Karpas-422 (cell line): ENCODE data around the gene HSPA1L. TPM values are rescaled to one million over a fixed set of nuclear protein-coding genes. Genes with fewer than 3 reads are reported as not detected.
"Not testable (repeated sequence)": the region's sequence is repeated elsewhere in the genome, so short reads cannot be mapped to it uniquely, and the experiment has no call there.

Experiments used
- DNase-seq: peaks from one replicate; pipeline ENCODE4 v3.0.0-alpha.2; 2015
- H2AFZ ChIP-seq: fragments of 200-600 bp; sonication (generic); 2 replicates; pipeline ENCODE4 v1.6.1; 2014; ENCODE audit warnings: antibody characterized with exemption, low read length, mixed read lengths
- H3K27ac ChIP-seq: fragments of 200-600 bp; sonication (generic); 2 replicates; pipeline ENCODE4 v1.5.1; 2014; ENCODE audit warnings: mild to moderate bottlenecking, low read length, moderate library complexity
- H3K27me3 ChIP-seq: fragments of 200-600 bp; sonication (generic); 2 replicates; pipeline ENCODE4 v1.6.1; 2014; ENCODE audit warnings: low read length, mixed read lengths
- H3K36me3 ChIP-seq: fragments of 200-600 bp; sonication (generic); 2 replicates; pipeline ENCODE4 v1.6.1; 2014; ENCODE audit warnings: low read length, mixed read lengths; ENCODE audit not compliant: insufficient read depth
- H3K4me1 ChIP-seq: fragments of 200-600 bp; sonication (generic); 2 replicates; pipeline ENCODE4 v1.6.1; 2014; ENCODE audit warnings: mild to moderate bottlenecking, low read length, mixed read lengths
- H3K4me2 ChIP-seq: fragments of 200-600 bp; sonication (generic); 2 replicates; pipeline ENCODE4 v1.6.1; 2014; ENCODE audit warnings: low read length, low read depth, mild to moderate bottlenecking; ENCODE audit not compliant: poor library complexity, severe bottlenecking
- H3K4me3 ChIP-seq: fragments of 200-600 bp; sonication (generic); 2 replicates; pipeline ENCODE4 v1.5.1; 2014; ENCODE audit warnings: mild to moderate bottlenecking, antibody characterized with exemption, low read length, mixed read lengths
- H3K79me2 ChIP-seq: fragments of 200-600 bp; sonication (generic); 2 replicates; pipeline ENCODE4 v1.6.1; 2014; ENCODE audit warnings: mild to moderate bottlenecking, low read length, mixed read lengths
- H3K9ac ChIP-seq: fragments of 200-600 bp; sonication (generic); 2 replicates; pipeline ENCODE4 v1.6.0; 2014; ENCODE audit warnings: low read length
- H3K9me2 ChIP-seq: fragments of 200-600 bp; sonication (generic), shearing (Covaris generic); replicated peaks from 2 replicates; pipeline ENCODE4 v1.6.0; 2014; ENCODE audit warnings: mild to moderate bottlenecking, low read length, moderate library complexity; ENCODE audit not compliant: insufficient read depth
- H3K9me3 ChIP-seq: fragments of 300-700, 200-600 bp; sonication (generic); 2 replicates; pipeline ENCODE4 v1.6.1; 2014; ENCODE audit warnings: low read length, mixed read lengths
- H4K20me1 ChIP-seq: fragments of 200-600 bp; sonication (generic); 2 replicates; pipeline ENCODE4 v1.6.1; 2014; ENCODE audit warnings: mild to moderate bottlenecking, antibody characterized with exemption, low read length, low read depth; ENCODE audit not compliant: insufficient read depth
- total RNA-seq: library from RNA; depleted of rRNA; stranded (reverse); fragments of >200 nt; shearing (Covaris generic); gene quantifications from 2 replicates; pipeline ENCODE4 v1.2.3, GENCODE V29; 2014; ENCODE audit warnings: low replicate concordance

The HSPA1L gene
- total RNA-seq, 1 experiment from 2014 or later, result not detected

DNA sequence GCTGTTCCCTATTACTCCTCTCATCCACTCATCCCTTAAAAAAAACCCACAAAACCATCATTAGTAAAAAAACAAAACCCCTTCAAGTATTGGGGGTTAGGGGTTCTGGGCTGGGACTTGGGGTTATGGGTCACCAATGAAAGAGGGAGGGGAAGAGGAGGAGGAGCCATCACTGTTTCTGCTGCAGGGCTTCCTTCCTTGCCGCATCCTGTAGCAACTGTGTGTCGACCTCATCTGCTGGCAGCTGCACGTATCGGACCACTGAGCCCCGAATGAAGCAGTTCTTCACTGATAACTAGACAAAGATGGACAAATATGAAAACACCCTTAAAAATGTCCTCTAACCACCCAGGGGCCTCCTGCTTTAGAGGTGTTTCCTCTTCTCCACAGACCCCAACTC, 17.5 kb downstream of the HSPA1L start:
- no peak for DNase-seq
- no peak overlapping the region for H3K27ac ChIP-seq

DNA sequence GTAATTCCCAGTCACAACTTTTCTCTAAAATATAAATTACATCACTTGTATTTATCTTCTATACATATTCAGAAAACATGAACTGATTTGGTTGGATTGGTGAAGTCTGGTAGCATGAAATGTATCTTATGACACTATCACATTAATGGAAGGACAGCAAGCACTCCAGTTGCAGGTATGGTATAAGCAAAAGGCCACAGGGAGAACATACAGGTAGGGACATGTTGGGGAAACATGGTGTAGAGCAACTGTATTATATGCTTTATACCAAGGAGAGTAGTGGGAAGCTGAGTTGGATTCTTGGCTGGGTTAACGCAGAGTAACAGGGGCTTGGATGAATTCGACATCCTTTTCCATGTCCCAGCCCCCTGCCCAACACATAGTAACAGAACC, 18.1 kb downstream of the HSPA1L start:
- Histone ChIP-seq H3K27me3 (no peaks in the 10 kb centered on the region), H3K9me3 (no peaks in the 10 kb centered on the region), H3K27ac (no peak overlapping the region), H3K79me2 (peaks cover 28% of the 10 kb centered on the region), H3K9me2 (no peaks in the 10 kb centered on the region), H3K4me2 (no peak overlapping the region), H3K36me3 (no peaks in the 10 kb centered on the region; the same call in 1 of the 2 replicates), H4K20me1 (no peaks in the 10 kb centered on the region), H2AFZ (no peak overlapping the region), H3K4me3 (no peak overlapping the region), H3K4me1 (peaks cover 22% of the 10 kb centered on the region), H3K9ac (no peak overlapping the region)
- no peak for DNase-seq

More for the DNA sequence above, 17.5 kb downstream of the HSPA1L start:
- Histone ChIP-seq H3K4me3 (no peak overlapping the region), H3K9me2 (no peaks in the 10 kb centered on the region), H3K36me3 (no peaks in the 10 kb centered on the region; the same call in 1 of the 2 replicates), H3K79me2 (peaks cover 27% of the 10 kb centered on the region), H2AFZ (no peak overlapping the region), H3K9ac (no peak overlapping the region), H3K9me3 (no peaks in the 10 kb centered on the region), H4K20me1 (no peaks in the 10 kb centered on the region), H3K4me2 (no peak overlapping the region), H3K4me1 (peaks cover 21% of the 10 kb centered on the region), H3K27me3 (no peaks in the 10 kb centered on the region)

DNA sequence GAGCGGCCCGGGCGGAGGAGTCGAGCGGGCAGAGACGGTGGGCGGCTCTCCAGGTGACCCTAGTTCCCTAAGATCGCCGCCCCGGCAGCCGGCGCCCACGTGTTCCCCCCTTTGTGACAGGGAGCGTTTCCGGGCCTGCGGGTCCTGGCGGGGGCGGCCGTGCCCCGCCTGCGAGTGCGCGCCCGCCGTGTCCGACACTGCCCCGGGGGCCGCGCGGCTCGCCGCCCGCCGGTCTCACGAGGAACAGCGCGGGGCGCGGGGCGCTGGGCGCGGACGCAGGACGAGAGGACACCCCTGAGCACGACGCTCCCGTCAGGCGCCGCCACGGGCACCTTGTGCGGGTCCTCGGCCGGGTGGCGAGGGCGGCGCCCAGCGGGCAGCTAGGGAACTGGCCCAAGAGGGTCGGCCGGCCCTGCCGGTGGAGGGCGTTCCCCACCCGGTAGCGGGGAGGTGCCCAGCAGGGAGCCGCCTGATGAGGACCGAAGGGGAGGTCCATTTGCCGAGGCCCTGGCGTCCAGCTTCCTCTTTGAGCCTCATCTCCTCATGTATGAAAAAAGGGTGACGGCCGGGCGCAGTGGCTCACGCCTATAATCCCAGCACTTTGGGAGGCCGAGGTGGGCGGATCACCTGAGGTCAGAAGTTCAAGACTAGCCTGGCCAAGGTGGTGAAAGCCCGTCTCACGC, 19.3 kb downstream of the HSPA1L start, which contains the start of gene VARS1:
Gene VARS1 (minus strand): TSS at position 137 of the 683 bp plus-strand sequence. CDS start 535 bp downstream, outside the sequence.
- H3K36me3 ChIP-seq, result peaks cover 1% of the 10 kb centered on the region; the same call in 1 of the 2 replicates

DNA sequence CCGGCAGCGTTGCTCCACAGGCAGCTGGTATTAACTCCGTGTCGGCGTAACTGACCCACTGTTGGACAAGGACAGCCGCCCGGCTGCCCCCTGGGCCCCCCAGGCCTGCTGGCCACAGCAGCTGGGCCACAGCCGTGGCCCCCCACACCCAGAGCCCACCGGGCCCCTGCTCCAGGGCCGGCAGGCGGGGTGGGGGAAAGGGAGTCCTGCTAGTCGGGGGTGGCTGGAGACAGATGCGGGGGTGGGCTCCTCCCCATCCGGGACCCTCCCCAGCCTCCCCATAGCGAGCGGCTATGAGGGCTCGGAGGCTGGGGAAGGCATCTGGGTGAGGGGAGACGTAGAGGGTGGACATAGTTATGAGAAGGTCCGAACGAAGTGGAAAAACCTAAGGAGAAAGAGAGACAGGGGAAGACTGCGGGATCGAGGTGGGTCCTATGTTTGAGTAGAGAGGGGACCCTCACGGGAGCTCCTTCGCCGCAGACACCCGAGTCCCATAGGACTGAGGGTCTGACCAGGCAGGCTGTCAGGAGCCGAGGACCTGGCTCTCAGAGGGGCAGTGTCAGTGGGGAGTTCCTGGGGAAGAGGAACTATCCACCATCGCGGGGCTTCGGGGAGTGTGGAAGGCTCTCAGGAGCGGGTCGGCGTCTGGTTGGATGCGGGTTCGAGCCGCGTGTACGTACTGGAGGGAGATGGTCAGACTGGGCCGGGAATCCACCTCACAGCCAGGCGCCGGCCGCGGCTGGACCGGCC, 20.0 kb downstream of the HSPA1L start:
- Histone ChIP-seq H2AFZ (0 out of 2 replicates have a peak overlapping the region, but pooled peaks have one; percentile 7), H3K9me2 (no peaks in the 10 kb centered on the region), H3K27me3 (no peaks in the 10 kb centered on the region), H3K9me3 (no peaks in the 10 kb centered on the region), H4K20me1 (no peaks in the 10 kb centered on the region), H3K79me2 (peaks cover 33% of the 10 kb centered on the region), H3K36me3 (peaks cover 7% of the 10 kb centered on the region; the same call in 1 of the 2 replicates), H3K4me1 (peaks cover 33% of the 10 kb centered on the region), H3K27ac (peak overlapping the region; percentile 73), H3K4me2 (peak overlapping the region; percentile 80), H3K4me3 (peak overlapping the region; percentile 95), H3K9ac (peak overlapping the region; percentile 98)
- no peak for DNase-seq

More for the DNA sequence above, 19.3 kb downstream of the HSPA1L start, which contains the start of gene VARS1:
- peak within 1 kb of the TSS; percentile 61; the same call in 1 of the 2 replicates for H2AFZ ChIP-seq
- H3K27ac ChIP-seq, result peak within 1 kb of the TSS; percentile 73
- no peaks in the 10 kb centered on the region for H4K20me1 ChIP-seq
- H3K79me2 ChIP-seq, result peaks cover 30% of the 10 kb centered on the region
- peak within 1 kb of the TSS; percentile 80 for H3K4me2 ChIP-seq
- no peaks in the 10 kb centered on the region for H3K9me2 ChIP-seq
- no peaks in the 10 kb centered on the region for H3K27me3 ChIP-seq
- H3K9ac ChIP-seq, result peak within 1 kb of the TSS; percentile 98
- peak within 1 kb of the TSS; percentile 95 for H3K4me3 ChIP-seq
- no peaks in the 10 kb centered on the region for H3K9me3 ChIP-seq
- H3K4me1 ChIP-seq, result peaks cover 26% of the 10 kb centered on the region
- peak; percentile 95 for DNase-seq

DNA sequence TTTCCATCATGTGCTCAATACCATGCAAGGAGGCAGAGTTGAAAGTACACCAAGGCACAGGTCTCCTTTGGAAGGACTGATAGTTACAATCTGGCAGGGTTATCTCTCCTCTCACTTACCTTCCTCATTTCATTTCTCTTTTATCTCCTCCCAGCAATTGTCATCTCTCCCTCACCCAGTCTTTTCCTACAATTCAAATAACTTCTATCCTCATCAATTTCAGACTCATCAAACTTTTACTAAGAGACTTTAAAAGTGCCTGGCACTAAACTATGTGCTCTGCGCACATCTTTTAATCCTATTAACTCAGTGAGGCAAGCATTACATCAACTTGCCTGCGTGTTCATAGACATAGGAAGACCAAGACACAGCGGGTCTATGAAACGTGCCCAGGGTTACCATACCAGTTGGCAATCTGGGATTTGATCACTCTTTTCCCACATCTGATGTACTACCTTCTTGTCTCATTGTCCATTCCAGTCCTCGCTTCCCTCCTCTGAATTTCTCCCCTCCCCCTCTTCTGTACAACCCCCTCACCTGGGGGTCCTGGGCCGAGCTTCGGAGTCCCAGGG, 20.7 kb downstream of the HSPA1L start:
- H3K9me2 ChIP-seq, result no peaks in the 10 kb centered on the region
- peak overlapping the region; percentile 73 for H3K27ac ChIP-seq
- peak; percentile 66 for DNase-seq
- H3K9ac ChIP-seq, result peak overlapping the region; percentile 98
- H3K4me1 ChIP-seq, result peaks cover 38% of the 10 kb centered on the region
- H4K20me1 ChIP-seq, result no peaks in the 10 kb centered on the region
- H2AFZ ChIP-seq, result 0 out of 2 replicates have a peak overlapping the region, but pooled peaks have one; percentile 7
- peak overlapping the region; percentile 80 for H3K4me2 ChIP-seq
- no peaks in the 10 kb centered on the region for H3K9me3 ChIP-seq
- H3K27me3 ChIP-seq, result no peaks in the 10 kb centered on the region
- peak overlapping the region; percentile 95 for H3K4me3 ChIP-seq
- H3K79me2 ChIP-seq, result peaks cover 33% of the 10 kb centered on the region
- H3K36me3 ChIP-seq, result peaks cover 9% of the 10 kb centered on the region; the same call in 1 of the 2 replicates

DNA sequence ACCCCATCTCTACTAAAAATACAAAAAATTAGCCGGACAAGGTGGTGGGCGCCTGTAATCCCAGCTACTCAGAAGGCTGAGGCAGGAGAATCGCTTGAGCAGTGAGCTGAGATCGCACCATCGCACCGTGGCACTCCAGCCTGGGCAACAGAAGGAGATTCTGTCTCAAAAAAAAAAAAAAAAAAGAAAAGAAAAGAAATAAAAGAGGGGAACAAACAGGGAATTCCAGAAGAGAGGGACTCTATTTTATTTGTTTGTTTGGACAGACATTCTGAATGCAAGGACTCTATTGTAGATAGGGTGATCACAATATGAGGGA, 21.2 kb downstream of the HSPA1L start:
- Histone ChIP-seq H3K79me2 (peaks cover 38% of the 10 kb centered on the region), H3K4me3 (peak overlapping the region; percentile 95), H3K27ac (peak overlapping the region; percentile 73), H3K9ac (peak overlapping the region; percentile 98), H3K4me1 (peaks cover 43% of the 10 kb centered on the region), H3K4me2 (peak overlapping the region; percentile 80), H3K36me3 (peaks cover 13% of the 10 kb centered on the region; the same call in 1 of the 2 replicates)
- not testable (repeated sequence) for H3K27me3 ChIP-seq, H4K20me1 ChIP-seq, H2AFZ ChIP-seq, H3K9me2 ChIP-seq, DNase-seq, H3K9me3 ChIP-seq

DNA sequence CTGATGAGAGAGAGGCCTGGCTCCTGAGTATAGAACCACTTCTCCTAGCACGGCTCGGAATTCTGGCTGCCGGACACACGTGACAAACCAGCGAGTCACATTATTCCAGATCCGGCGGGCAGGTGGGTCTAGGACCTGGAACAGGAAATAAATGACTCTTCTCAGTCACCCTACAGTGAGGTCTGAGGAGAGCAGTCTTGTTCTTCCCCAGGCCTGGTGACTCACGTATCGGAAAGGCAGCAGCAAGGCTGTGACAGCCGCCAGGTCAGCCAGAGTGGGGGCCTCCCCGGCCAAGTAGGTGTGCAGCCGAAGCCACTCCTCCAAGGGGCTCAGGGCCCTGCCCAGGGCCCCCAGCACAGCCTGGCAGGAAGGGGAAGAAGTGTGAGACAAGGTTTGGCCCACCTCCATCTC, 22.3 kb downstream of the HSPA1L start:
- Histone ChIP-seq H4K20me1 (no peaks in the 10 kb centered on the region), H3K79me2 (peaks cover 38% of the 10 kb centered on the region), H3K27me3 (no peaks in the 10 kb centered on the region), H3K9me3 (no peaks in the 10 kb centered on the region), H3K9ac (no peak overlapping the region; the same call in 1 of the 2 replicates), H3K4me2 (no peak overlapping the region), H2AFZ (no peak overlapping the region), H3K4me1 (peaks cover 44% of the 10 kb centered on the region), H3K9me2 (no peaks in the 10 kb centered on the region), H3K4me3 (no peak overlapping the region), H3K36me3 (peaks cover 14% of the 10 kb centered on the region; the same call in 1 of the 2 replicates), H3K27ac (no peak overlapping the region)
- DNase-seq, result no peak

DNA sequence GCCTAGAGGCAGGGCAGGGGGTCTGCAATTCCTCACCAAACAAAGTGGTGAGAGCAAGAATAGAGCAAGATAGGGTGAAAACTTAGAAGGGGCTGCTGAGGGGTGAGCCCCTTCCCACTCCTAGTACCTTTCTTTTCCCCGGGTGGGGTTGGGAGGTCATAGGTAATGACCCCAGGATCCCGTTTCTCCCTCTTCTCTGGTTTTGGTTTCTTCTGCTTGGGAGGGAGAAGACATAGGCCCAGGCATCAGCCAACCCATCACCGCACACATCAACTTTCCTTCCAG, 23.1 kb downstream of the HSPA1L start:
- Histone ChIP-seq H3K9me2 (no peaks in the 10 kb centered on the region), H3K27me3 (no peaks in the 10 kb centered on the region), H3K9me3 (no peaks in the 10 kb centered on the region), H2AFZ (no peak overlapping the region), H4K20me1 (no peaks in the 10 kb centered on the region), H3K27ac (no peak overlapping the region), H3K9ac (no peak overlapping the region), H3K36me3 (peaks cover 14% of the 10 kb centered on the region; the same call in 1 of the 2 replicates), H3K4me2 (no peak overlapping the region), H3K4me1 (peaks cover 44% of the 10 kb centered on the region), H3K4me3 (no peak overlapping the region), H3K79me2 (peaks cover 38% of the 10 kb centered on the region)
- no peak for DNase-seq
